22Rv1 (cell line): Measurements from ENCODE around the gene RFLNA.

ENCODE experiments used
- ZFX ChIP-seq: fragments of 450-650 bp; IDR thresholded peaks from 2 replicates; pipeline ENCODE4 v1.6.1; 2017; ENCODE audit warnings: antibody characterized with exemption, borderline replicate concordance
- TF ChIP-seq, protein P1 (sequence below): fragments of 450-650 bp; IDR thresholded peaks from 2 replicates; pipeline ENCODE4 v1.5.1; 2017; ENCODE audit warnings: mild to moderate bottlenecking

DNA sequence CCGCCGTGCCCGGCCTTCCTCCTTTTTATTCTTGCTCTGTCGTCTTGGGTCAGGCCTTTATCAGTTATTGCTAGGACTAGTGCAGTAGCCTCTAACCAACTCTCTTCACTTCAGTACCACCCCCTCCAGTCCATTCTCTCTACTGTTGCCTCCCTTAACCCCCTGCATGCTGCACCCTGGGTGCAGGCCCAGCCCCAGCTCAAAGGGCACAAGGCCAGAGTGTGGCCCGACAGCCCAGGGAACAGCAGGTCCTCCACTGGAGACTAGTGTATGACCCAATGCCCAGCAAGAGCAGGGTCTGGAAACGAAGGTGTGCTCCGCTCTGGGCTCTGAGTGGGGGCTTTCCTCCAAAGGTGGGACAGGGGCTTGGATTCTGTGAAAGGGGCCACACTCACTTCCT lies 30.0 kb upstream of the RFLNA start:
- TF ChIP-seq, protein P1, sequence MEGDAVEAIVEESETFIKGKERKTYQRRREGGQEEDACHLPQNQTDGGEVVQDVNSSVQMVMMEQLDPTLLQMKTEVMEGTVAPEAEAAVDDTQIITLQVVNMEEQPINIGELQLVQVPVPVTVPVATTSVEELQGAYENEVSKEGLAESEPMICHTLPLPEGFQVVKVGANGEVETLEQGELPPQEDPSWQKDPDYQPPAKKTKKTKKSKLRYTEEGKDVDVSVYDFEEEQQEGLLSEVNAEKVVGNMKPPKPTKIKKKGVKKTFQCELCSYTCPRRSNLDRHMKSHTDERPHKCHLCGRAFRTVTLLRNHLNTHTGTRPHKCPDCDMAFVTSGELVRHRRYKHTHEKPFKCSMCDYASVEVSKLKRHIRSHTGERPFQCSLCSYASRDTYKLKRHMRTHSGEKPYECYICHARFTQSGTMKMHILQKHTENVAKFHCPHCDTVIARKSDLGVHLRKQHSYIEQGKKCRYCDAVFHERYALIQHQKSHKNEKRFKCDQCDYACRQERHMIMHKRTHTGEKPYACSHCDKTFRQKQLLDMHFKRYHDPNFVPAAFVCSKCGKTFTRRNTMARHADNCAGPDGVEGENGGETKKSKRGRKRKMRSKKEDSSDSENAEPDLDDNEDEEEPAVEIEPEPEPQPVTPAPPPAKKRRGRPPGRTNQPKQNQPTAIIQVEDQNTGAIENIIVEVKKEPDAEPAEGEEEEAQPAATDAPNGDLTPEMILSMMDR, result no peak
- TF ChIP-seq ZFX, result no peak
